Esophagus (tissue), 2 donors: ENCODE results near the gene FIG4. TPM values are rescaled to one million over a fixed set of nuclear protein-coding genes. Genes with fewer than 3 reads are reported as not detected.
"Not testable (repeated sequence)": the region's sequence is repeated elsewhere in the genome, so short reads cannot be mapped to it uniquely, and the experiment has no call there.

ENCODE experiments used
- H3K27ac ChIP-seq, 2 donors: one replicate each; pipeline ENCODE4 v1.5.1; 2013; ENCODE audit warnings: low read depth in 2 of 2, mild to moderate bottlenecking in 2 of 2, inconsistent platforms in 1 of 2, low read length in 1 of 2, moderate library complexity in 1 of 2
- H3K27me3 ChIP-seq, 2 donors: one replicate each; pipeline ENCODE4 v1.6.1; 2013; ENCODE audit warnings: low read length in 2 of 2, control low read depth in 1 of 2, mild to moderate bottlenecking in 1 of 2; ENCODE audit not compliant: insufficient read depth in 2 of 2, control insufficient read depth in 1 of 2
- H3K36me3 ChIP-seq, 2 donors: one replicate each; pipeline ENCODE4 v1.6.1; 2013; ENCODE audit warnings: low read length in 1 of 2; ENCODE audit not compliant: control insufficient read depth in 2 of 2, insufficient read depth in 2 of 2
- H3K4me1 ChIP-seq, 2 donors: one replicate each; pipeline ENCODE4 v1.6.1; 2013; ENCODE audit warnings: low read length in 1 of 2; ENCODE audit not compliant: control insufficient read depth in 2 of 2, insufficient read depth in 2 of 2
- H3K4me3 ChIP-seq, 2 donors: one replicate each; pipeline ENCODE4 v1.5.1; 2013; ENCODE audit warnings: low read length in 2 of 2, mild to moderate bottlenecking in 2 of 2, low read depth in 1 of 2, moderate library complexity in 1 of 2
- H3K9me3 ChIP-seq, 2 donors: one replicate each; pipeline ENCODE4 v1.6.1; 2013; ENCODE audit warnings: mild to moderate bottlenecking in 2 of 2, low read depth in 1 of 2, low read length in 1 of 2, moderate library complexity in 1 of 2; ENCODE audit not compliant: control insufficient read depth in 2 of 2, insufficient read depth in 1 of 2
- WGBS, 2 donors: extraction: QIAGEN DNeasy Blood & Tissue Kit; methylation state at CpG; one replicate each; pipeline ENCODE4 v1.1.7; 2013; 5-methylcytosine and 5-hydroxymethylcytosine counted together
- polyA plus RNA-seq, 2 donors: library from polyadenylated mRNA; stranded (reverse); fragments of 200-250 nt; gene quantifications; one replicate each; pipeline ENCODE4 v1.2.3, GENCODE V29; 2013
- donor health status: healthy with polysubstance abuse.
- donor health status: Bipolar disorder and iron deficiency.

FIG4 gene
- polyA plus RNA-seq, 2 donors, result 5.2 to 6.6 TPM

- Histone ChIP-seq H3K4me1 (peaks cover 0 to 3% of the 10 kb centered on the region in 2 donors), H3K27me3 (no peaks in the 10 kb centered on the region), H3K36me3 (no peaks in the 10 kb centered on the region), H3K27ac (no peak overlapping the region), H3K9me3 (no peaks in the 10 kb centered on the region), H3K4me3 (no peak overlapping the region)
- WGBS, 2 donors, result 95% methylated on average over 5 of the region's 5 CpGs
These were observed 5.3 kb downstream of the FIG4 start for GRCh38 chr6:109696355-109696754.

GRCh38 chr6:109701221-109701620 lies 10.1 kb downstream of the FIG4 start:
- Histone ChIP-seq H3K9me3 (no peaks in the 10 kb centered on the region), H3K27ac (no peak overlapping the region), H3K4me1 (no peaks in the 10 kb centered on the region), H3K36me3 (no peaks in the 10 kb centered on the region), H3K27me3 (no peaks in the 10 kb centered on the region), H3K4me3 (no peak overlapping the region)
- 76 to 85% methylated on average over 4 of the region's 4 CpGs for WGBS, 2 donors

GRCh38 chr6:109701774-109702173 lies 10.7 kb downstream of the FIG4 start:
- no peaks in the 10 kb centered on the region for H3K4me1 ChIP-seq
- H3K4me3 ChIP-seq, result no peak overlapping the region
- no peaks in the 10 kb centered on the region for H3K27me3 ChIP-seq
- 87 to 89% methylated on average over 2 of the region's 2 CpGs for WGBS, 2 donors
- H3K9me3 ChIP-seq, result no peaks in the 10 kb centered on the region
- H3K36me3 ChIP-seq, result no peaks in the 10 kb centered on the region
- no peak overlapping the region for H3K27ac ChIP-seq

GRCh38 chr6:109702791-109703190 lies 11.7 kb downstream of the FIG4 start:
- Histone ChIP-seq H3K27me3 (no peaks in the 10 kb centered on the region), H3K4me1 (no peaks in the 10 kb centered on the region), H3K9me3 (no peaks in the 10 kb centered on the region), H3K36me3 (no peaks in the 10 kb centered on the region), H3K27ac (no peak overlapping the region), H3K4me3 (no peak overlapping the region)
- WGBS, 2 donors, result 69 to 70% methylated on average over 4 of the region's 4 CpGs

GRCh38 chr6:109705258-109705657 lies 14.2 kb downstream of the FIG4 start:
- no peaks in the 10 kb centered on the region for H3K9me3 ChIP-seq
- H3K27ac ChIP-seq, result no peak overlapping the region
- H3K36me3 ChIP-seq, result peaks cover 0 to 2% of the 10 kb centered on the region in 2 donors
- no peaks in the 10 kb centered on the region for H3K27me3 ChIP-seq
- 17% methylated on average over 7 of the region's 7 CpGs for WGBS, 2 donors
- no peak overlapping the region for H3K4me3 ChIP-seq
- no peaks in the 10 kb centered on the region for H3K4me1 ChIP-seq

- Histone ChIP-seq H3K27me3 (no peaks in the 10 kb centered on the region), H3K9me3 (no peaks in the 10 kb centered on the region), H3K4me3 (no peak overlapping the region), H3K36me3 (peaks cover 0 to 2% of the 10 kb centered on the region in 2 donors), H3K27ac (no peak overlapping the region), H3K4me1 (no peaks in the 10 kb centered on the region)
- 72 to 82% methylated on average over 6 of the region's 6 CpGs for whole genome bisulfite sequencing, 2 donors
These were observed 15.4 kb downstream of the FIG4 start for GRCh38 chr6:109706513-109706912.

GRCh38 chr6:109708099-109708498 lies 17.0 kb downstream of the FIG4 start:
- H3K9me3 ChIP-seq, H3K27ac ChIP-seq, H3K27me3 ChIP-seq, H3K4me3 ChIP-seq, H3K36me3 ChIP-seq, H3K4me1 ChIP-seq: not testable (repeated sequence)
- 88 to 97% methylated on average over 2 of the region's 2 CpGs for WGBS, 2 donors

- 90 to 97% methylated on average over 8 of the region's 8 CpGs for WGBS, 2 donors
- H3K27me3 ChIP-seq, result no peaks in the 10 kb centered on the region
- no peak overlapping the region for H3K27ac ChIP-seq
- H3K36me3 ChIP-seq, result peaks cover 0 to under 1% of the 10 kb centered on the region in 2 donors
- H3K9me3 ChIP-seq, result no peaks in the 10 kb centered on the region
- peaks cover 2 to 8% of the 10 kb centered on the region in 2 donors for H3K4me1 ChIP-seq
- no peak overlapping the region for H3K4me3 ChIP-seq
These were observed 22.0 kb downstream of the FIG4 start for GRCh38 chr6:109713097-109713496.

GRCh38 chr6:109714166-109714565 lies 23.1 kb downstream of the FIG4 start:
- H3K4me1 ChIP-seq, result peaks cover 2 to 8% of the 10 kb centered on the region in 2 donors
- H3K27ac ChIP-seq, result no peak overlapping the region
- no peaks in the 10 kb centered on the region for H3K36me3 ChIP-seq
- H3K4me3 ChIP-seq, result no peak overlapping the region
- no peaks in the 10 kb centered on the region for H3K9me3 ChIP-seq
- no peaks in the 10 kb centered on the region for H3K27me3 ChIP-seq
- WGBS, 2 donors, result 82 to 86% methylated on average over 3 of the region's 3 CpGs

GRCh38 chr6:109714611-109715010 lies 23.5 kb downstream of the FIG4 start:
- Histone ChIP-seq H3K9me3 (no peaks in the 10 kb centered on the region), H3K4me1 (peaks cover 2 to 8% of the 10 kb centered on the region in 2 donors), H3K36me3 (no peaks in the 10 kb centered on the region), H3K27me3 (no peaks in the 10 kb centered on the region), H3K27ac (no peak overlapping the region), H3K4me3 (no peak overlapping the region)
- 90 to 95% methylated on average over 1 of the region's 1 CpG for WGBS, 2 donors
